ENCODE measurements around the gene CDS2. TPM values are rescaled to one million over a fixed set of nuclear protein-coding genes. Genes with fewer than 3 reads are reported as not detected.

The CDS2 gene
- total RNA-seq, 1 experiment from 2014 or later: 17.1 TPM

GRCh38 chr20:5136096-5136495, 9.3 kb downstream of the CDS2 start:
- Histone ChIP-seq H3K4me1 (ENCODE audit: insufficient read depth, low read length) (no peaks in the 10 kb centered on the region), H3K4me3 (ENCODE audit: low read length) (no peak overlapping the region), H3K9me3 (ENCODE audit: low read length) (no peaks in the 10 kb centered on the region), H3K9ac (ENCODE audit: low read length) (no peak overlapping the region), H3F3A (ENCODE audit: low read length, unreplicated experiment) (no peaks in the 10 kb centered on the region), H3K9me2 (replicated peaks; ENCODE audit: low read length) (no peaks in the 10 kb centered on the region), H2AFZ (ENCODE audit: low read length) (no peak overlapping the region), H3K27me3 (ENCODE audit: low read length) (no peaks in the 10 kb centered on the region), H3K36me3 (ENCODE audit: low read depth, low read length) (no peaks in the 10 kb centered on the region), H3K4me2 (ENCODE audit: low read length) (no peak overlapping the region), H3K27ac (ENCODE audit: low read length) (no peak overlapping the region), H3K79me2 (ENCODE audit: low read length) (peaks cover 79% of the 10 kb centered on the region), H4K20me1 (ENCODE audit: low read length) (0 out of 2 replicates have a peak, but pooled peaks cover 4% of the 10 kb centered on the region)
- no TSS peak for BruUV-seq (replicated peaks)
- intact Hi-C loops (cut with micrococcal nuclease): no loop called here
- POLR2A ChIA-PET (ENCODE audit: unreplicated experiment): no interaction called here
- ATAC-seq (no peak), DNase-seq (no peak)
- CTCF ChIA-PET: no interaction called here
- TF ChIP-seq EZH2 (IDR thresholded peaks at IDR 0.05; ENCODE audit: low read length, unreplicated experiment): no peak
- TF ChIP-seq CTCF (conservative IDR thresholded peaks at IDR 0.05; ENCODE audit: low read depth, low read length): no peak
- TF ChIP-seq EZH2phosphoT487 (IDR thresholded peaks at IDR 0.05; ENCODE audit: borderline replicate concordance, low read length): no peak

GRCh38 chr20:5140195-5140594, 13.4 kb downstream of the CDS2 start:
- DNase-seq: no peak
- POLR2A ChIA-PET (ENCODE audit: unreplicated experiment): no interaction called here
- Histone ChIP-seq H3K9me3 (ENCODE audit: low read length) (no peaks in the 10 kb centered on the region), H3K36me3 (ENCODE audit: low read depth, low read length) (no peaks in the 10 kb centered on the region), H3K4me2 (ENCODE audit: low read length) (no peak overlapping the region), H3K4me1 (ENCODE audit: insufficient read depth, low read length) (no peaks in the 10 kb centered on the region), H3F3A (ENCODE audit: low read length, unreplicated experiment) (no peaks in the 10 kb centered on the region), H2AFZ (ENCODE audit: low read length) (no peak overlapping the region), H3K27ac (ENCODE audit: low read length) (no peak overlapping the region), H3K4me3 (ENCODE audit: low read length) (no peak overlapping the region), H3K9ac (ENCODE audit: low read length) (no peak overlapping the region), H3K27me3 (ENCODE audit: low read length) (no peaks in the 10 kb centered on the region), H3K79me2 (ENCODE audit: low read length) (peaks cover 62% of the 10 kb centered on the region), H3K9me2 (replicated peaks; ENCODE audit: low read length) (no peaks in the 10 kb centered on the region), H4K20me1 (ENCODE audit: low read length) (no peaks in the 10 kb centered on the region)
- no peak for ATAC-seq
- CTCF ChIA-PET: no interaction called here
- TF ChIP-seq CTCF (conservative IDR thresholded peaks at IDR 0.05; ENCODE audit: low read depth, low read length) (no peak), EZH2phosphoT487 (IDR thresholded peaks at IDR 0.05; ENCODE audit: borderline replicate concordance, low read length) (no peak), EZH2 (IDR thresholded peaks at IDR 0.05; ENCODE audit: low read length, unreplicated experiment) (no peak)
- no TSS peak for BruUV-seq (replicated peaks)
- intact Hi-C loops (cut with micrococcal nuclease): no loop called here

GRCh38 chr20:5141615-5142014, 14.8 kb downstream of the CDS2 start:
- DNase-seq: no peak
- Histone ChIP-seq H3K9ac (ENCODE audit: low read length) (no peak overlapping the region), H3K9me2 (replicated peaks; ENCODE audit: low read length) (no peaks in the 10 kb centered on the region), H3K27me3 (ENCODE audit: low read length) (no peaks in the 10 kb centered on the region), H2AFZ (ENCODE audit: low read length) (no peak overlapping the region), H3K79me2 (ENCODE audit: low read length) (peaks cover 61% of the 10 kb centered on the region), H3K4me2 (ENCODE audit: low read length) (no peak overlapping the region), H3K9me3 (ENCODE audit: low read length) (no peaks in the 10 kb centered on the region), H3K4me3 (ENCODE audit: low read length) (no peak overlapping the region), H3K4me1 (ENCODE audit: insufficient read depth, low read length) (no peaks in the 10 kb centered on the region), H4K20me1 (ENCODE audit: low read length) (no peaks in the 10 kb centered on the region), H3K36me3 (ENCODE audit: low read depth, low read length) (no peaks in the 10 kb centered on the region), H3F3A (ENCODE audit: low read length, unreplicated experiment) (no peaks in the 10 kb centered on the region), H3K27ac (ENCODE audit: low read length) (no peak overlapping the region)
- ChIA-PET CTCF (no interaction called here), POLR2A (ENCODE audit: unreplicated experiment) (no interaction called here)
- intact Hi-C loops (cut with micrococcal nuclease): no loop called here
- no TSS peak for BruUV-seq (replicated peaks)
- no peak for ATAC-seq
- TF ChIP-seq CTCF (conservative IDR thresholded peaks at IDR 0.05; ENCODE audit: low read depth, low read length) (no peak), EZH2 (IDR thresholded peaks at IDR 0.05; ENCODE audit: low read length, unreplicated experiment) (no peak), EZH2phosphoT487 (IDR thresholded peaks at IDR 0.05; ENCODE audit: borderline replicate concordance, low read length) (no peak)
